Mesothelial cell of epicardium (in vitro differentiated cells): ENCODE data around the gene ASPSCR1. TPM values are rescaled to one million over a fixed set of nuclear protein-coding genes. Genes with fewer than 3 reads are reported as not detected.

Experiments used
- DNase-seq, 2 experiments: peaks; one replicate each; pipeline ENCODE4 v3.0.0; 2021; ENCODE audit warnings: low spot score in 2 of 2; ENCODE audit not compliant: unreplicated experiment in 2 of 2
- H3K27ac Mint-ChIP-seq: 2 replicates; pipeline ENCODE4 v1.8.0; 2021; ENCODE audit warnings: mixed read lengths
- H3K27me3 Mint-ChIP-seq: 2 replicates; pipeline ENCODE4 v1.8.0; 2021; ENCODE audit warnings: low read depth, mixed read lengths
- H3K36me3 Mint-ChIP-seq: 2 replicates; pipeline ENCODE4 v1.8.0; 2021; ENCODE audit warnings: mixed read lengths
- H3K4me1 Mint-ChIP-seq: 2 replicates; pipeline ENCODE4 v1.8.0; 2021; ENCODE audit warnings: mixed read lengths
- H3K4me3 Mint-ChIP-seq: 2 replicates; pipeline ENCODE4 v1.8.0; 2021; ENCODE audit warnings: mild to moderate bottlenecking, moderate library complexity, mixed read lengths
- H3K9me3 Mint-ChIP-seq: 2 replicates; pipeline ENCODE4 v1.8.0; 2021; ENCODE audit warnings: mixed read lengths
- total RNA-seq: library from RNA; stranded (reverse); gene quantifications from 3 replicates; pipeline ENCODE4 v1.2.1, GENCODE V29; 2021
- TF ChIP-seq, protein P1 (sequence below): fragments of 200-600 bp; sonication (generic); IDR thresholded peaks from one replicate; pipeline ENCODE4 v1.5.0; 2021; ENCODE audit warnings: antibody characterized with exemption; ENCODE audit not compliant: unreplicated experiment

The ASPSCR1 gene
- total RNA-seq, 1 donor from 2014 or later: 50.5 TPM

DNA sequence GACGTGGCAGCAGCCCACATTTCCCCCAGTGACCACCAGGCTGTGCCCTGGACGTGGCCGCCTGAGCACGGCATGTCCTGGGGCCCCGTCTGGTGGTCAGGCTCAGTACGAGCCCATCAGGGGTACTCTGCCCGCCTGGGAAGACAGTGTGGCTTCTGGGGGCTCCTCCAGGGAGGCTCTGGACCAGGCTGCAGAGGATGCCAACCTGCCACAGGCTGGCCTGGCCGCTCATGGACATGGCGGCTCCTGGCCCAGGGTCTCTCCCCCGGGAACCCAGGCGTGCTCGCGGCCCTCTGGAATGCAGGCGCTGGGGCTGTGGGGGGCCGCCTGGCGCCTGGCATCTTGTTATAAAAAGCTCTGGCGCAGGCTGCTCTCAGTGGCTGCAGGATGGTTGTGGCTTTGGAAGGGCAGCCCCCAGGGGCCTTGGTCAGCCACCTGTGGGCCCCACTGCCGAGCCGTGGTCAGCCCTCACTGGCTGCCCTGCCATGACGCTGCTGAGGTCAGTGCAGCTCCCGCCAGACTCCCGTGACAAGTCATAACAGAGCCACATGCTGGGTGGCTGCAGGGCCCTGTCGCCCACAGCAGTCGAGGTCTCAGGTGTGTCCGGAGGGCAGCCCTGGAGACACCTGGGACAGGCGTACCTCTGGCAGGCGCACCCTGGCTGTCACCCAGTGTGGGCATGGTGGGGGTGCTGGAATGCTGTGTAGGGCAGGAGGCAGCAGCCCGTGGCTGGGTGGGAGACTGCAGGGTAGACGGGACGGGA is 30.2 kb downstream of the ASPSCR1 start:
- H3K36me3 Mint-ChIP-seq: no peaks in the 10 kb centered on the region

DNA sequence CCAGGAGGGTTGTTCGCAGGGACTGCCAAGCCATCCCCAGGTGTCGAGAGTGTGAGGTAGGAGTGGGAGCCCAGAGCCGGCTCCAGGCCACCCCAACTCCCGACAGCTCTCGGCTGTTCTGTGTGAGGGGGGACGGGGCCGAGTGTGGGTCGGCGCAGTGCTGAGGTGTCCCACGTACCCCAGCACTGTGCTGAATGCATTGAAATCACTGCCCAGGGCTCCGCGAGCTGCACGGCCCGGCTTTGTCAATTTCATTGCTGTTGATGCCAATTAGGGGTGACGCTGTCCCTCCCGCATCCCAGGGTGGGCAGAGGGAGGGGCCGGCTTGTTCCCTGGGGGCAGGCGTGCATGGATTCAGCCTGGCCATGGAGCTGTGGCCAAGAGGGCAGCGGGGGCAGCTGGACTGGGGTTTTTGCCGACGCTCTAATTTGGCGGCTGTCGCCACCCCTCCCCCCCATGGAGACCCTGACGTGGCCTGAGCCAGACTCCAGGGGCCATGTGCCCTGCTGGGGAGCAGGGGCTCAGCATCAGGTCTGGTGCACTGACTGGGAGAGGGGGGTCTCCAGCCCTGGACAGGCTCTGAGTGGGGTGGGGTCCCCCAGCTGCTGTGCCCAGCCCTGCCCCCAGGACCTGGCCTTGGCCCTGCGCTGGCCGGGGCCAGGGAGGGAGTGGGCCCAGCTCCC is 31.0 kb downstream of the ASPSCR1 start:
- DNase-seq: no peak
- Mint-ChIP-seq H3K4me1 (peaks cover 18% of the 10 kb centered on the region), H3K36me3 (no peaks in the 10 kb centered on the region), H3K27me3 (no peaks in the 10 kb centered on the region), H3K27ac (no peak overlapping the region), H3K4me3 (no peak overlapping the region), H3K9me3 (no peaks in the 10 kb centered on the region)
- TF ChIP-seq, protein P1, sequence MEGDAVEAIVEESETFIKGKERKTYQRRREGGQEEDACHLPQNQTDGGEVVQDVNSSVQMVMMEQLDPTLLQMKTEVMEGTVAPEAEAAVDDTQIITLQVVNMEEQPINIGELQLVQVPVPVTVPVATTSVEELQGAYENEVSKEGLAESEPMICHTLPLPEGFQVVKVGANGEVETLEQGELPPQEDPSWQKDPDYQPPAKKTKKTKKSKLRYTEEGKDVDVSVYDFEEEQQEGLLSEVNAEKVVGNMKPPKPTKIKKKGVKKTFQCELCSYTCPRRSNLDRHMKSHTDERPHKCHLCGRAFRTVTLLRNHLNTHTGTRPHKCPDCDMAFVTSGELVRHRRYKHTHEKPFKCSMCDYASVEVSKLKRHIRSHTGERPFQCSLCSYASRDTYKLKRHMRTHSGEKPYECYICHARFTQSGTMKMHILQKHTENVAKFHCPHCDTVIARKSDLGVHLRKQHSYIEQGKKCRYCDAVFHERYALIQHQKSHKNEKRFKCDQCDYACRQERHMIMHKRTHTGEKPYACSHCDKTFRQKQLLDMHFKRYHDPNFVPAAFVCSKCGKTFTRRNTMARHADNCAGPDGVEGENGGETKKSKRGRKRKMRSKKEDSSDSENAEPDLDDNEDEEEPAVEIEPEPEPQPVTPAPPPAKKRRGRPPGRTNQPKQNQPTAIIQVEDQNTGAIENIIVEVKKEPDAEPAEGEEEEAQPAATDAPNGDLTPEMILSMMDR: no peak

More for the DNA sequence above, 30.2 kb downstream of the ASPSCR1 start:
- no peak for DNase-seq
- no peaks in the 10 kb centered on the region for H3K27me3 Mint-ChIP-seq
- no peak overlapping the region for H3K4me3 Mint-ChIP-seq
- peaks cover 21% of the 10 kb centered on the region for H3K4me1 Mint-ChIP-seq
- H3K9me3 Mint-ChIP-seq: no peaks in the 10 kb centered on the region
- TF ChIP-seq, protein P1: no peak
- no peak overlapping the region for H3K27ac Mint-ChIP-seq

DNA sequence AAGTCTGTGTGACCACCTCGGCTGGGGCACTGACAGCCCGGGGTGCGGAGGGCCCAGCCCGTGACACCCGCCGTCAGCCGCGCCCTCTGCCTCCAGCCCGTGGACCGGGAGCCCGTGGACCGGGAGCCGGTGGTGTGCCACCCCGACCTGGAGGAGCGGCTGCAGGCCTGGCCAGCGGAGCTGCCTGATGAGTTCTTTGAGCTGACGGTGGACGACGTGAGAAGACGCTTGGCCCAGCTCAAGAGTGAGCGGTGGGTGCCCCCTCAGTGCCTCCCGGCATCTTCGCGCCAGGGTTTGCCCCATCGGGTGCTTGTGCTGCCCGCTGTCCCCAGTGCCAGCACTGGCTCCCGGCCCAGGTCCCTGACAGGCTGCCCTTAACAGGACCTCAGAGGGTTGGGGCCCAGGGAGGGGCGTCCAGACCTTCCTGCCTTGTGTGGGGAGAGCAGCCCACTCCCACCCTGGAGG is 31.5 kb downstream of the ASPSCR1 start:
- peaks cover 13% of the 10 kb centered on the region for H3K4me1 Mint-ChIP-seq
- no peaks in the 10 kb centered on the region for H3K27me3 Mint-ChIP-seq
- TF ChIP-seq, protein P1: no peak
- no peak overlapping the region for H3K4me3 Mint-ChIP-seq
- no peaks in the 10 kb centered on the region for H3K9me3 Mint-ChIP-seq
- no peak for DNase-seq
- no peaks in the 10 kb centered on the region for H3K36me3 Mint-ChIP-seq
- no peak overlapping the region for H3K27ac Mint-ChIP-seq

DNA sequence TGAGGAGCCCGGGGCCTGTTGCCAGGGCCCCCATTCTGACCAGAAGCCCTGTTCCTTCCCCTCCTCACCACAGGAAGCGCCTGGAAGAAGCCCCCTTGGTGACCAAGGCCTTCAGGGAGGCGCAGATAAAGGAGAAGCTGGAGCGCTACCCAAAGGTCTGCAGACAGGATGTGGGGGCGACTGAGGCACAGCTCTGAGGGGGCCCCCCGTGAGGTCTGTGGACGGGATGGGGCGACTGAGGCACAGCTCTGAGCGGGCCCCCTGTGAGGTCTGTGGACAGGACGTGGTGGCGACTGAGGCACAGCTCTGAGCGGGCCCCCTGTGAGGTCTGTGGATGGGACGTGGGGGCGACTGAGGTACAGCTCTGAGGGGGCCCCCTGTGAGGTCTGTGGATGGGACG is 32.0 kb downstream of the ASPSCR1 start:
- Mint-ChIP-seq H3K4me3 (no peak overlapping the region), H3K36me3 (no peaks in the 10 kb centered on the region), H3K4me1 (peaks cover 12% of the 10 kb centered on the region), H3K9me3 (no peaks in the 10 kb centered on the region), H3K27me3 (no peaks in the 10 kb centered on the region), H3K27ac (no peak overlapping the region)
- no peak for DNase-seq
- TF ChIP-seq, protein P1: no peak

DNA sequence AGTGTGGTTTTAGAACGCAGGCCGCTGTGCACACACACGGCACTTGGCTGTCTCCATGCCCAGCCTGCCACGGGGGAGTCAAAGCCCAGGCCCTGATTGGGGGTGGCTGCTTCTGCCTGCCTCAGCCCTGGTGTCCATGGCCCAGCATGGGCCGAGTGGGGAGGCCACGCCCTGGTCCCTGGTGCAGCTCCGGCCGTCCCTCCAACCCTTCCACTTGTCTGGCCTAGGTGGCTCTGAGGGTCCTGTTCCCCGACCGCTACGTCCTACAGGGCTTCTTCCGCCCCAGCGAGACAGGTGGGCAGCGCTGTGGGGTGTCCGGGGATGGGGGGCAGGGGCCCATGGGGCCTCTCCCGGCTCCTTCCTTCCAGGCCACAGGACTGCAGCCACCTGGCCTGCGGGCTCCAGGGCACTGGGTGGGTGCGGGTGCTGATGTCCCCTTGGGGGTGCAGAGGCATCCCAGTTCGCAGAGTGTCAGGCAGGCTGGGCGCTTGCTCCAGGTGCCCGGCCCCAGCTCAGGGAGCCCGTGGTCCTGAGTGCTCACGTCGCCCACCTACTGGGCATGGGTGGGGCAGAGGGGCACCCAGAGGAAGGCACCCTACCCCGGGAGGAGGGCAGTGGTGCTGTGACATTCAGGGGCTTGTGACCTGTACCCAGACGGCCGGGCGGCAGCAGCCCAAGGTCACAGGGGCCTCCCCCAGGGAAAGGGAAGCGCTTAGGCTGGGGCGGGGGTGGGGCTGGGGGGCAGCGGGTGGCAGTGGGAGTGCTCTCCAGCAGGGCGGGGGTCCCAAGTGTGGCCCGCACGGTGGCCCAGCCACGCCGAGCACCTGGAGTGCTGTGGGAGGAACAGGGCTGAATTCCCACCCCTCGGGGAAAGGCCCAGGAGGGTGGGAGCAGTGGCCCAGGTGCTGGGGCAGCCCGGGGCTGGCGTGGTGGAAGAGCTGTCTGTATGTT is 33.4 kb downstream of the ASPSCR1 start:
- no peak for DNase-seq
- Mint-ChIP-seq H3K4me1 (peaks cover 12% of the 10 kb centered on the region), H3K4me3 (no peak overlapping the region), H3K27me3 (no peaks in the 10 kb centered on the region), H3K36me3 (no peaks in the 10 kb centered on the region), H3K27ac (no peak overlapping the region), H3K9me3 (no peaks in the 10 kb centered on the region)
- TF ChIP-seq, protein P1: no peak
